Neuronal stem cell (in vitro differentiated cells): ENCODE measurements around the gene APOBEC2.

ENCODE experiments used
- DNase-seq: peaks from one replicate; pipeline ENCODE4 v3.0.0-alpha.2; 2013; ENCODE audit warnings: low spot score
- H2AFZ ChIP-seq: one replicate; pipeline ENCODE4 v1.6.1; 2013; ENCODE audit warnings: mild to moderate bottlenecking, low read length, inconsistent platforms
- H2AK5ac ChIP-seq: 2 replicates; pipeline ENCODE4 v1.6.1; 2013; ENCODE audit warnings: low read depth, mild to moderate bottlenecking, inconsistent platforms, low read length, moderate library complexity, mixed read lengths
- H2BK120ac ChIP-seq: 2 replicates; pipeline ENCODE4 v1.6.1; 2013; ENCODE audit warnings: low read depth, mild to moderate bottlenecking, inconsistent platforms, low read length, moderate library complexity, mixed read lengths
- H2BK12ac ChIP-seq: one replicate; pipeline ENCODE4 v1.6.1; 2013; ENCODE audit warnings: low read length, inconsistent platforms
- H2BK15ac ChIP-seq: 2 replicates; pipeline ENCODE4 v1.6.1; 2013; ENCODE audit warnings: mild to moderate bottlenecking, low read length, inconsistent platforms, mixed read lengths
- H2BK5ac ChIP-seq: one replicate; pipeline ENCODE4 v1.6.1; 2013; ENCODE audit warnings: inconsistent platforms, mild to moderate bottlenecking, low read length, moderate library complexity
- H3K14ac ChIP-seq: one replicate; pipeline ENCODE4 v1.6.1; 2013; ENCODE audit warnings: low read length, inconsistent platforms
- H3K18ac ChIP-seq: 2 replicates; pipeline ENCODE4 v1.6.1; 2013; ENCODE audit warnings: low read length, inconsistent platforms
- H3K23ac ChIP-seq: 2 replicates; pipeline ENCODE4 v1.6.1; 2013; ENCODE audit warnings: low read depth, mild to moderate bottlenecking, mixed read lengths, low read length, inconsistent platforms; ENCODE audit not compliant: poor library complexity
- H3K27ac ChIP-seq: replicated peaks from 3 replicates; pipeline ENCODE4 v1.5.1; 2013; ENCODE audit warnings: low read length, inconsistent platforms
- H3K27me3 ChIP-seq, 3 experiments: 2 replicates each; pipeline ENCODE4 v1.6.1; 2013; ENCODE audit warnings: low read length in 3 of 3, mild to moderate bottlenecking in 2 of 3, inconsistent platforms in 1 of 3, low read depth in 1 of 3, mixed read lengths in 1 of 3, moderate library complexity in 1 of 3; ENCODE audit not compliant: control insufficient read depth in 3 of 3, insufficient read depth in 3 of 3
- H3K36me3 ChIP-seq, 2 donors: replicated peaks in 1 of 2; 2 replicates each; pipeline ENCODE4 v1.6.1; 2013; ENCODE audit warnings: low read length in 2 of 2; ENCODE audit not compliant: control insufficient read depth in 2 of 2, insufficient read depth in 2 of 2
- H3K4ac ChIP-seq: 2 replicates; pipeline ENCODE4 v1.6.1; 2013; ENCODE audit warnings: inconsistent platforms, mild to moderate bottlenecking, low read length, moderate library complexity
- H3K4me1 ChIP-seq, 2 donors: 1 replicate in 1 of 2; 2 replicates in 1 of 2; pipeline ENCODE4 v1.6.1; 2013; ENCODE audit warnings: low read length in 2 of 2, low read depth in 1 of 2; ENCODE audit not compliant: control insufficient read depth in 2 of 2, insufficient read depth in 1 of 2
- H3K4me2 ChIP-seq: one replicate; pipeline ENCODE4 v1.6.1; 2013; ENCODE audit warnings: mild to moderate bottlenecking, low read length, inconsistent platforms; ENCODE audit not compliant: insufficient read depth, poor library complexity, severe bottlenecking
- H3K4me3 ChIP-seq, 2 donors: 2 replicates each; pipeline ENCODE4 v1.5.1; 2013; ENCODE audit warnings: low read length in 2 of 2, mild to moderate bottlenecking in 2 of 2, inconsistent platforms in 1 of 2, moderate library complexity in 1 of 2
- H3K79me1 ChIP-seq: one replicate; pipeline ENCODE4 v1.6.1; 2013; ENCODE audit warnings: low read depth, mild to moderate bottlenecking, inconsistent platforms, low read length, moderate library complexity
- H3K9ac ChIP-seq: one replicate; pipeline ENCODE4 v1.6.1; 2013; ENCODE audit warnings: mild to moderate bottlenecking, low read depth, low read length, inconsistent platforms; ENCODE audit not compliant: poor library complexity
- H3K9me3 ChIP-seq, 2 donors: replicated peaks in 1 of 2; 2 replicates each; pipeline versions ENCODE3 to v1.6.1; 2013; ENCODE audit warnings: low read length in 2 of 2, mild to moderate bottlenecking in 2 of 2, inconsistent platforms in 1 of 2, low read depth in 1 of 2, mixed read lengths in 1 of 2, moderate library complexity in 1 of 2; ENCODE audit not compliant: control insufficient read depth in 2 of 2, insufficient read depth in 1 of 2
- H4K8ac ChIP-seq: one replicate; pipeline ENCODE4 v1.6.1; 2013; ENCODE audit warnings: low read depth, mild to moderate bottlenecking, inconsistent platforms, low read length, moderate library complexity
- H4K91ac ChIP-seq: one replicate; pipeline ENCODE4 v1.6.1; 2013; ENCODE audit warnings: low read length, low read depth, mild to moderate bottlenecking, inconsistent platforms; ENCODE audit not compliant: poor library complexity
- WGBS, 2 donors: extraction: QIAGEN DNeasy Blood & Tissue Kit; methylation state at CpG; one replicate each; pipeline ENCODE4 v1.1.7; 2013; ENCODE audit warnings: missing lambda C conversion rate in 2 of 2, mixed read lengths in 1 of 2; ENCODE audit not compliant: insufficient read length in 2 of 2, insufficient replicate concordance in 1 of 2; ENCODE audit errors: extremely low coverage in 2 of 2; 5-methylcytosine and 5-hydroxymethylcytosine counted together

APOBEC2 gene

GRCh38 chr6:41054511-41054910 is 1.5 kb downstream of the APOBEC2 start:
- Histone ChIP-seq H2BK5ac (no peak overlapping the region), H3K4me3 (no peak overlapping the region), H2AFZ (no peak overlapping the region), H2BK15ac (no peak overlapping the region), H3K4me1 (peaks cover 5 to 7% of the 10 kb centered on the region in 2 donors), H3K9ac (no peak overlapping the region), H3K9me3 (no peaks in the 10 kb centered on the region), H3K18ac (no peak overlapping the region), H2BK120ac (no peak overlapping the region), H3K23ac (no peak overlapping the region), H3K4ac (no peak overlapping the region), H4K8ac (no peak overlapping the region), H2AK5ac (no peak overlapping the region), H3K27ac (no peak overlapping the region), H3K36me3 (no peaks in the 10 kb centered on the region), H3K79me1 (no peaks in the 10 kb centered on the region), H3K27me3 (no peaks in the 10 kb centered on the region), H3K14ac (no peak overlapping the region), H4K91ac (no peak overlapping the region), H2BK12ac (no peak overlapping the region), H3K4me2 (no peak overlapping the region)
- no CpG with 5 or more reads among the region's 3 CpGs for WGBS, 2 donors
- DNase-seq: no peak

DNA sequence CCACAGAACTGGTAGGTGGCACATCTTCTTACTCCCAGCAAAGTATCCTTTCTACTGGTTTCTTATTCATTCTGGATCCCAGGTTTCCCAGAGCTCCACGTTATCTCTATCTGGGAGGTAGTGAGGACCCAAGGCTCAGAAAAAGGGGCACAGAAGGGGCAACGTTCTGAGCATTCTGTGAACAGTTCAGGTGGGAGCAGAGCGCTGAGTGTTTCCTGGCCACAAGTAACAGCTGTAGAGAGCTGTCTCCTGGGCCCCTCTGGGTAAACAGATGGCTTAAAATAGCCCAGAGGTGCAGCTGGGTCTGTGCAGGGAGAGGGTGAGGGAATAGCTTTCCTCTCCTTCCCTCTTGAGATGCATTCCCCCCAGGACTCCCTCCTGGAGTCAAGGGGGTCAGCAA is 2.1 kb downstream of the APOBEC2 start:
- Histone ChIP-seq H3K9me3 (no peaks in the 10 kb centered on the region), H3K36me3 (no peaks in the 10 kb centered on the region), H3K27ac (no peak overlapping the region), H3K23ac (no peak overlapping the region), H2BK5ac (no peak overlapping the region), H2BK15ac (no peak overlapping the region), H2AFZ (no peak overlapping the region), H3K4me2 (no peak overlapping the region), H3K27me3 (no peaks in the 10 kb centered on the region), H3K9ac (no peak overlapping the region), H3K14ac (no peak overlapping the region), H2BK12ac (no peak overlapping the region), H3K4me1 (peaks cover 3 to 7% of the 10 kb centered on the region in 2 donors), H4K91ac (no peak overlapping the region), H4K8ac (no peak overlapping the region), H2BK120ac (no peak overlapping the region), H3K4ac (no peak overlapping the region), H3K18ac (no peak overlapping the region), H2AK5ac (no peak overlapping the region), H3K79me1 (no peaks in the 10 kb centered on the region), H3K4me3 (no peak overlapping the region)
- no CpG with 5 or more reads among the region's 3 CpGs for WGBS, 2 donors
- DNase-seq: no peak

GRCh38 chr6:41056768-41057490 is 3.9 kb downstream of the APOBEC2 start:
- Histone ChIP-seq H3K4ac (no peak overlapping the region), H3K36me3 (peaks cover 0 to 12% of the 10 kb centered on the region in 2 donors), H3K27ac (no peak overlapping the region), H3K79me1 (no peaks in the 10 kb centered on the region), H2AK5ac (no peak overlapping the region), H3K9me3 (no peaks in the 10 kb centered on the region), H2BK12ac (no peak overlapping the region), H4K8ac (no peak overlapping the region), H3K27me3 (no peaks in the 10 kb centered on the region), H3K4me2 (no peak overlapping the region), H3K14ac (no peak overlapping the region), H2BK5ac (no peak overlapping the region), H3K18ac (no peak overlapping the region), H2BK120ac (no peak overlapping the region), H2AFZ (no peak overlapping the region), H3K9ac (no peak overlapping the region), H4K91ac (no peak overlapping the region), H3K4me3 (peak overlapping the region in 1 of 2 donors; percentile 47), H3K4me1 (peaks cover 3 to 4% of the 10 kb centered on the region in 2 donors), H3K23ac (no peak overlapping the region), H2BK15ac (no peak overlapping the region)
- no peak for DNase-seq
- WGBS, 2 donors: no CpG with 5 or more reads among the region's 6 CpGs

- Histone ChIP-seq H3K27me3 (no peaks in the 10 kb centered on the region), H2AK5ac (no peak overlapping the region), H3K4me2 (no peak overlapping the region), H3K23ac (no peak overlapping the region), H2AFZ (no peak overlapping the region), H3K14ac (no peak overlapping the region), H3K4me3 (no peak overlapping the region), H2BK120ac (no peak overlapping the region), H4K8ac (no peak overlapping the region), H2BK15ac (no peak overlapping the region), H3K9me3 (no peaks in the 10 kb centered on the region), H3K4me1 (peaks cover 0 to 2% of the 10 kb centered on the region in 2 donors), H3K4ac (no peak overlapping the region), H3K27ac (no peak overlapping the region), H3K36me3 (peaks cover 0 to 24% of the 10 kb centered on the region in 2 donors), H3K18ac (no peak overlapping the region), H2BK12ac (no peak overlapping the region), H4K91ac (no peak overlapping the region), H2BK5ac (no peak overlapping the region), H3K79me1 (no peaks in the 10 kb centered on the region), H3K9ac (no peak overlapping the region)
- WGBS, 2 donors: no CpG with 5 or more reads among the region's 2 CpGs
- no peak for DNase-seq
Measured at GRCh38 chr6:41058783-41059181, 5.8 kb downstream of the APOBEC2 start.
